IMR-90 (cell line): ENCODE measurements around the gene SAYSD1. TPM values are rescaled to one million over a fixed set of nuclear protein-coding genes. Genes with fewer than 3 reads are reported as not detected.

Experiments used
- ATAC-seq: fragments of 200-7000 bp; cut with Tn5 transposase; 2 replicates; pipeline ENCODE4 v1.9.1; 2020; ENCODE audit warnings: low read depth, mild to moderate bottlenecking, moderate library complexity
- BruUV-seq: library from RNA; stranded (reverse); fragments of 400-500 nt; replicated peaks from 2 replicates; lab custom pipeline; 2021; lab: Mats Ljungman, UMichigan
- CTCF ChIA-PET: fragments of 300-600 bp; formaldehyde crosslinking; extraction: SDS; loops from one replicate; lab custom pipeline; 2021; ENCODE audit warnings: antibody characterized with exemption; lab: Yijun Ruan, JAX
- POLR2A ChIA-PET: fragments of 300-600 bp; sonication (Branson Sonifier 250); formaldehyde crosslinking; loops from one replicate; lab custom pipeline; 2022; ENCODE audit warnings: antibody characterized with exemption; ENCODE audit not compliant: unreplicated experiment; lab: Charles Lee
- DNase-seq: peaks from one replicate; pipeline ENCODE4 v3.0.0; 2013
- H2AFZ ChIP-seq: replicated peaks from 2 replicates; pipeline ENCODE3; 2013; ENCODE audit warnings: low read length, mild to moderate bottlenecking; ENCODE audit not compliant: poor library complexity
- H2AK5ac ChIP-seq: 2 replicates; pipeline ENCODE4 v1.6.1; 2013; ENCODE audit warnings: low read depth, low read length, inconsistent platforms
- H2AK9ac ChIP-seq: replicated peaks from 2 replicates; pipeline ENCODE3; 2013; ENCODE audit warnings: mild to moderate bottlenecking, low read depth, low read length, moderate library complexity; ENCODE audit not compliant: poor library complexity
- H2BK120ac ChIP-seq: 2 replicates; pipeline ENCODE4 v1.6.1; 2013; ENCODE audit warnings: low read depth, low read length, inconsistent platforms
- H2BK15ac ChIP-seq: 3 replicates; pipeline ENCODE4 v1.6.1; 2013; ENCODE audit warnings: low read depth, low read length, inconsistent platforms
- H2BK20ac ChIP-seq: 2 replicates; pipeline ENCODE4 v1.6.1; 2013; ENCODE audit warnings: low read depth, mild to moderate bottlenecking, inconsistent platforms, low read length, moderate library complexity
- H2BK5ac ChIP-seq: 2 replicates; pipeline ENCODE4 v1.6.1; 2013; ENCODE audit warnings: mild to moderate bottlenecking, low read depth, low read length, inconsistent platforms; ENCODE audit not compliant: poor library complexity, severe bottlenecking
- H3K14ac ChIP-seq: replicated peaks from 2 replicates; pipeline ENCODE4 v1.6.1; 2013; ENCODE audit warnings: low read depth, low read length, inconsistent platforms
- H3K18ac ChIP-seq: 2 replicates; pipeline ENCODE4 v1.6.1; 2013; ENCODE audit warnings: low read depth, low read length, control low read depth
- H3K23ac ChIP-seq: 2 replicates; pipeline ENCODE4 v1.6.1; 2013; ENCODE audit warnings: low read depth, low read length, inconsistent platforms
- H3K27ac ChIP-seq: 2 replicates; pipeline ENCODE4 v1.5.1; 2013; ENCODE audit warnings: mild to moderate bottlenecking, control low read depth, low read length; ENCODE audit not compliant: insufficient read depth
- H3K27me3 ChIP-seq: 2 replicates; pipeline ENCODE4 v1.6.1; 2013; ENCODE audit warnings: low read length; ENCODE audit not compliant: control insufficient read depth, insufficient read depth
- H3K36me3 ChIP-seq: 2 replicates; pipeline ENCODE4 v1.6.1; 2013; ENCODE audit warnings: low read length, mixed read lengths; ENCODE audit not compliant: control insufficient read depth, insufficient read depth
- H3K4ac ChIP-seq: 2 replicates; pipeline ENCODE4 v1.6.1; 2013; ENCODE audit warnings: low read depth, low read length, inconsistent platforms
- H3K4me1 ChIP-seq: 2 replicates; pipeline ENCODE4 v1.6.1; 2013; ENCODE audit warnings: low read length, mixed read lengths; ENCODE audit not compliant: control insufficient read depth, insufficient read depth
- H3K4me2 ChIP-seq: 2 replicates; pipeline ENCODE4 v1.6.1; 2013; ENCODE audit warnings: low read depth, mild to moderate bottlenecking, control low read depth, low read length, moderate library complexity
- H3K4me3 ChIP-seq: 2 replicates; pipeline ENCODE4 v1.5.1; 2013; ENCODE audit warnings: low read depth, mild to moderate bottlenecking, control low read depth, low read length, moderate library complexity; ENCODE audit not compliant: insufficient read depth
- H3K56ac ChIP-seq: 2 replicates; pipeline ENCODE4 v1.6.1; 2013; ENCODE audit warnings: low read length, inconsistent platforms; ENCODE audit not compliant: insufficient read depth; ENCODE audit errors: extremely low read depth
- H3K79me1 ChIP-seq, 2 experiments: 2 replicates each; pipeline ENCODE4 v1.6.1; 2013; ENCODE audit warnings: low read length in 2 of 2, inconsistent platforms in 1 of 2, low read depth in 1 of 2
- H3K9ac ChIP-seq: 2 replicates; pipeline ENCODE4 v1.6.1; 2013; ENCODE audit warnings: low read depth, low read length, control low read depth
- H3K9me1 ChIP-seq: 2 replicates; pipeline ENCODE4 v1.6.1; 2013; ENCODE audit warnings: low read length, inconsistent platforms; ENCODE audit not compliant: insufficient read depth
- H3K9me3 ChIP-seq: 2 replicates; pipeline ENCODE4 v1.6.1; 2013; ENCODE audit warnings: low read length; ENCODE audit not compliant: control insufficient read depth, insufficient read depth
- H4K20me1 ChIP-seq: 2 replicates; pipeline ENCODE4 v1.6.1; 2013; ENCODE audit warnings: low read length, inconsistent platforms; ENCODE audit not compliant: insufficient read depth
- H4K5ac ChIP-seq: 2 replicates; pipeline ENCODE4 v1.6.1; 2013; ENCODE audit warnings: mild to moderate bottlenecking, low read depth, low read length, control low read depth
- H4K8ac ChIP-seq, 2 experiments: 2 replicates each; pipeline ENCODE4 v1.6.1; 2013; ENCODE audit warnings: low read depth in 2 of 2, low read length in 2 of 2, control low read depth in 1 of 2, inconsistent platforms in 1 of 2
- H4K91ac ChIP-seq: 2 replicates; pipeline ENCODE4 v1.6.1; 2013; ENCODE audit warnings: low read depth, low read length, inconsistent platforms; ENCODE audit not compliant: insufficient read depth
- MAFK ChIP-seq: IDR thresholded peaks from 2 replicates; pipeline ENCODE4 v1.6.1; 2012; ENCODE audit warnings: low read depth, low read length, improper control_type of control experiment
- NFE2L2 ChIP-seq: fragments of 150-350 bp; IDR thresholded peaks from 2 replicates; pipeline ENCODE4 v1.6.1; 2016; ENCODE audit warnings: low read depth, mild to moderate bottlenecking, low read length
- WGBS, 2 experiments: methylation state at CpG; one replicate each; pipeline versions ENCODE4 v1.1.5 to v1.1.7; 2013; ENCODE audit warnings: missing lambda C conversion rate in 2 of 2; ENCODE audit not compliant: insufficient read length in 1 of 2; ENCODE audit errors: extremely low coverage in 2 of 2; 5-methylcytosine and 5-hydroxymethylcytosine counted together
- dilution Hi-C: fragments of 300-500 bp; cut with HindIII; formaldehyde crosslinking; loops from one replicate; pipeline ENCODE4 v1.14.3; 2018; ENCODE audit warnings: low sequenced_read_pairs; ENCODE audit not compliant: unreplicated experiment
- in situ Hi-C: fragments of 300-500 bp; cut with MboI; formaldehyde crosslinking; loops from 3 replicates; pipeline ENCODE4 v1.14.3; 2019; ENCODE audit warnings: low sequenced_read_pairs, inconsistent platforms, mixed read lengths
- intact Hi-C: fragments of 100-400 bp; cut with micrococcal nuclease; formaldehyde crosslinking; loops from 2 replicates; pipeline ENCODE4 v1.10.0; 2022
- polyA plus RNA-seq, 3 experiments: library from polyadenylated mRNA; depleted of rRNA; stranded (reverse); fragments of >200 nt; gene quantifications; 2 replicates each; pipeline ENCODE4 v1.2.3, GENCODE V29; 2012; ENCODE audit warnings: low replicate concordance in 1 of 3
- total RNA-seq: library from RNA; depleted of rRNA; stranded (reverse); fragments of >200 nt; gene quantifications from 2 replicates; pipeline ENCODE4 v1.2.3, GENCODE V29; 2012

The SAYSD1 gene
- total and polyA plus RNA-seq, 2 of the 4 experiments (the other 2 are of a cell fraction), result 5.7 to 5.9 TPM

DNA sequence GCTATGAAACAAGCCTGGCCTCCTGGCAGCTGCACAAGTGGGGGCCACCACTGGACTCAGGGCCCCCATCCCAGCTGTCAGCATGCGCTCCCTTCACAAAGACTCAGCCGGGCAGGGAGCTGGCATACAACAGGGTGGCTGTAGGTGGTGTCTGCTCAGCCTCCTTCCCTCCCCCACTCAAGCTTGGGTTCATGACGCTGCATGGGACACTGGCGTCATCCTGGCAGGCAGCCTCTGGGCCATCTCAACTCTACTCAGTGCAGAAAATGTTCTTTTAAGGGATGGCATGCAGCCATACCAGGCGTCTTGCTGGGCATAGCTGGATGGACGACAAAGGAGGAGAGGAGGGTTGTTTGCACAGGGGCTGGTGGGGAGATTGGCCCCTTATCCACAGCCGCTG, 30.5 kb downstream of the SAYSD1 start:
- H2BK5ac ChIP-seq, result no peak overlapping the region
- H3K4me3 ChIP-seq, result no peak overlapping the region
- H3K23ac ChIP-seq, result no peak overlapping the region
- dilution Hi-C loops (no loop called here), intact Hi-C loops (no loop called here), in situ Hi-C loops (no loop called here)
- no peak overlapping the region for H2BK15ac ChIP-seq
- H2AK5ac ChIP-seq, result no peak overlapping the region
- no peaks in the 10 kb centered on the region for H3K36me3 ChIP-seq
- no peak overlapping the region for H2AK9ac ChIP-seq
- no peak overlapping the region for H3K14ac ChIP-seq
- no peak overlapping the region for H3K4me2 ChIP-seq
- H3K27me3 ChIP-seq, result peaks cover 4% of the 10 kb centered on the region; the same call in 1 of the 2 replicates
- H2BK120ac ChIP-seq, result no peak overlapping the region
- ChIA-PET CTCF (no interaction called here), POLR2A (no interaction called here)
- no peak for ATAC-seq
- WGBS, 2 experiments, result no CpG with 5 or more reads among the region's 7 CpGs
- no peak overlapping the region for H3K9ac ChIP-seq
- BruUV-seq, result no TSS peak
- H3K79me1 ChIP-seq, result no peaks in the 10 kb centered on the region
- no peak overlapping the region for H3K18ac ChIP-seq
- no peak overlapping the region for H3K27ac ChIP-seq
- no peak overlapping the region for H2AFZ ChIP-seq
- no peaks in the 10 kb centered on the region for H3K9me3 ChIP-seq
- H4K20me1 ChIP-seq, result no peaks in the 10 kb centered on the region
- H4K8ac ChIP-seq, result no peak overlapping the region
- no peak for DNase-seq
- H3K56ac ChIP-seq, result no peak overlapping the region
- no peak overlapping the region for H2BK20ac ChIP-seq
- H3K9me1 ChIP-seq, result no peaks in the 10 kb centered on the region
- H3K4ac ChIP-seq, result no peak overlapping the region
- H3K4me1 ChIP-seq, result no peaks in the 10 kb centered on the region
- TF ChIP-seq NFE2L2 (no peak), MAFK (no peak)
- no peak overlapping the region for H4K91ac ChIP-seq
- H4K5ac ChIP-seq, result no peak overlapping the region
